Endothelial cell of umbilical vein (primary cell): Measurements from ENCODE around the gene GALNT9. TPM values are rescaled to one million over a fixed set of nuclear protein-coding genes. Genes with fewer than 3 reads are reported as not detected.

Experiments
- BruUV-seq: library from RNA; stranded (reverse); fragments of 400-500 nt; replicated peaks from 2 replicates; lab custom pipeline; 2021; lab: Mats Ljungman, UMichigan
- CTCF ChIA-PET: fragments of 300-600, 350-600 bp; sonication (Branson Sonifier 250); formaldehyde crosslinking; loops from one replicate; lab custom pipeline; 2021; ENCODE audit warnings: antibody characterized with exemption, inconsistent platforms; lab: Charles Lee
- POLR2A ChIA-PET: fragments of 300-600, 350-600 bp; sonication (Branson Sonifier 250); formaldehyde crosslinking; loops from one replicate; lab custom pipeline; 2021; ENCODE audit warnings: antibody characterized with exemption, inconsistent platforms; lab: Charles Lee
- DNase-seq: peaks from one replicate; pipeline ENCODE4 v3.0.0-alpha.2; 2011; ENCODE audit warnings: low read depth, low spot score
- FAIRE-seq: peaks from 2 replicates; lab custom pipeline; 2011; peaks lifted over from hg19 to GRCh38; lab: Jason Lieb, UNC
- H2AFZ ChIP-seq: 2 replicates; pipeline ENCODE4 v1.6.0; 2012; ENCODE audit warnings: low read depth, low read length, control low read depth, inconsistent platforms
- H3K27ac ChIP-seq: 2 replicates; pipeline ENCODE4 v1.5.1; 2011; ENCODE audit warnings: low read depth, mild to moderate bottlenecking, control low read depth, low read length, moderate library complexity; ENCODE audit not compliant: insufficient read depth
- H3K27me3 ChIP-seq, 2 experiments: 2 replicates each; pipeline versions ENCODE4 v1.6.0 to v1.6.1; 2011; ENCODE audit warnings: low read length in 2 of 2, mixed read lengths in 1 of 2; ENCODE audit not compliant: control insufficient read depth in 2 of 2, insufficient read depth in 2 of 2
- H3K36me3 ChIP-seq, 2 experiments: 2 replicates in 1 of 2; 3 replicates in 1 of 2; pipeline ENCODE4 v1.5.1; 2011; ENCODE audit warnings: low read length in 2 of 2, mild to moderate bottlenecking in 1 of 2, moderate library complexity in 1 of 2; ENCODE audit not compliant: control insufficient read depth in 2 of 2, insufficient read depth in 2 of 2; ENCODE audit errors: extremely low read depth in 1 of 2
- H3K4me1 ChIP-seq: 3 replicates; pipeline ENCODE4 v1.5.1; 2011; ENCODE audit warnings: mild to moderate bottlenecking, low read length; ENCODE audit not compliant: control insufficient read depth, insufficient read depth; ENCODE audit errors: extremely low read depth
- H3K4me2 ChIP-seq: 2 replicates; pipeline ENCODE4 v1.6.1; 2011; ENCODE audit warnings: low read length, control low read depth, mixed read lengths; ENCODE audit not compliant: insufficient read depth
- H3K4me3 ChIP-seq, 3 experiments: fragments of 200-600 bp in 1 of 3; sonication (generic), shearing (Covaris generic) in 1 of 3; replicated peaks in 1 of 3; 2 replicates each; pipeline ENCODE4 v1.5.1; 2011 to 2016; ENCODE audit warnings: control low read depth in 3 of 3, low read length in 3 of 3, mild to moderate bottlenecking in 2 of 3, inconsistent platforms in 1 of 3, low read depth in 1 of 3, moderate library complexity in 1 of 3; ENCODE audit not compliant: insufficient read depth in 1 of 3
- H3K79me2 ChIP-seq: 2 replicates; pipeline ENCODE4 v1.6.0; 2012; ENCODE audit warnings: low read length, inconsistent platforms; ENCODE audit not compliant: control insufficient read depth, insufficient read depth
- H3K9ac ChIP-seq: replicated peaks from 2 replicates; pipeline ENCODE3; 2011; ENCODE audit warnings: low read length, control low read depth; ENCODE audit not compliant: insufficient read depth; ENCODE audit errors: extremely low read depth
- H3K9me1 ChIP-seq: replicated peaks from 3 replicates; pipeline ENCODE4 v1.6.0; 2011; ENCODE audit warnings: mild to moderate bottlenecking, low read length; ENCODE audit not compliant: control insufficient read depth, insufficient read depth; ENCODE audit errors: extremely low read depth
- H3K9me3 ChIP-seq: replicated peaks from 2 replicates; pipeline ENCODE4 v1.5.1; 2012; ENCODE audit warnings: low read length, inconsistent platforms; ENCODE audit not compliant: control insufficient read depth, insufficient read depth
- H4K20me1 ChIP-seq: replicated peaks from 2 replicates; pipeline ENCODE3; 2011; ENCODE audit warnings: mild to moderate bottlenecking, low read length; ENCODE audit not compliant: control insufficient read depth, insufficient read depth; ENCODE audit errors: extremely low read depth
- CTCF ChIP-seq, 2 donors: IDR thresholded peaks; 1 replicate in 1 of 2; 2 replicates in 1 of 2; pipeline ENCODE4 v1.5.1; 2011; ENCODE audit warnings: low read length in 2 of 2, mild to moderate bottlenecking in 2 of 2, moderate library complexity in 2 of 2, control low read depth in 1 of 2, inconsistent platforms in 1 of 2, low read depth in 1 of 2; ENCODE audit not compliant: insufficient read depth in 1 of 2; ENCODE audit errors: extremely low read depth in 1 of 2
- EZH2 ChIP-seq: IDR thresholded peaks from 2 replicates; pipeline ENCODE4 v1.6.1; 2012; ENCODE audit warnings: borderline replicate concordance, low read depth, mild to moderate bottlenecking, moderate library complexity, low read length, inconsistent platforms; ENCODE audit not compliant: severe bottlenecking
- FOS ChIP-seq: IDR thresholded peaks from 2 replicates; pipeline ENCODE4 v1.6.1; 2011; ENCODE audit warnings: mild to moderate bottlenecking, low read length, moderate library complexity, borderline replicate concordance; ENCODE audit not compliant: insufficient read depth
- GATA2 ChIP-seq: IDR thresholded peaks from 2 replicates; pipeline ENCODE4 v1.7.0; 2011; ENCODE audit warnings: low read depth, mild to moderate bottlenecking, moderate library complexity, mixed read lengths, low read length; ENCODE audit not compliant: insufficient read length, insufficient read depth
- JUN ChIP-seq: IDR thresholded peaks from 2 replicates; pipeline ENCODE4 v1.6.1; 2011; ENCODE audit warnings: borderline replicate concordance, low read depth; ENCODE audit not compliant: insufficient read length, insufficient read depth
- MAX ChIP-seq: IDR thresholded peaks from 2 replicates; pipeline ENCODE4 v1.6.1; 2011; ENCODE audit not compliant: insufficient read depth, insufficient read length
- MYC ChIP-seq: IDR thresholded peaks from one replicate; pipeline ENCODE4 v1.6.1; 2011; ENCODE audit warnings: mild to moderate bottlenecking, low read depth, low read length
- POLR2A ChIP-seq: IDR thresholded peaks from 2 replicates; pipeline ENCODE4 v1.6.1; 2012; ENCODE audit warnings: low read depth, mild to moderate bottlenecking, control low read depth, low read length
- POLR2AphosphoS5 ChIP-seq: IDR thresholded peaks from 2 replicates; pipeline ENCODE4 v1.6.1; 2012; ENCODE audit warnings: low read depth, mild to moderate bottlenecking, control low read depth, low read length, moderate library complexity; ENCODE audit not compliant: insufficient read depth
- dilution Hi-C: fragments of 300-500 bp; cut with MboI; formaldehyde crosslinking; loops from one replicate; pipeline ENCODE4 v1.15.0; 2019; ENCODE audit warnings: low sequenced_read_pairs; ENCODE audit not compliant: extremely low pct_ligation_motif_present
- intact Hi-C: fragments of 100-400 bp; cut with micrococcal nuclease; formaldehyde crosslinking; loops from one replicate; pipeline ENCODE4 v1.10.0; 2022
- polyA plus RNA-seq, 4 experiments: library from polyadenylated mRNA; depleted of rRNA in 3 of 4; stranded (reverse) in 3 of 4; unstranded in 1 of 4; fragments of >200 nt; gene quantifications; 2 replicates each; pipeline versions ENCODE4 v1.2.1 to v1.2.3, GENCODE V29; 2011 to 2012; ENCODE audit warnings: missing spikeins in 1 of 4
- total RNA-seq: library from RNA; stranded (reverse); gene quantifications from 2 replicates; pipeline ENCODE4 v1.2.3, GENCODE V29; 2021

The GALNT9 gene
- total and polyA plus RNA-seq, 2 donors (not counting 3 experiments of a cell fraction or from before 2014, with no cell fraction given) = 0.14 to 0.73 TPM

GRCh38 chr12:132185705-132186104, 143.7 kb downstream of the GALNT9 start:
- no peaks in the 10 kb centered on the region for H3K9me1 ChIP-seq
- H3K4me1 ChIP-seq = peaks cover 8% of the 10 kb centered on the region
- H3K4me2 ChIP-seq = no peak overlapping the region
- POLR2A ChIA-PET = no interaction called here
- intact Hi-C loops = no loop called here
- H3K9me3 ChIP-seq = no peaks in the 10 kb centered on the region
- CTCF ChIA-PET = interaction anchor here (1.3 kb wide), 1 partner anchor 32 kb away, joined by 5 read pairs; no protein-coding TSS in a partner anchor
- H4K20me1 ChIP-seq = no peaks in the 10 kb centered on the region
- no peak overlapping the region for H3K27ac ChIP-seq
- no peak overlapping the region for H2AFZ ChIP-seq
- BruUV-seq = no TSS peak
- dilution Hi-C loops = no loop called here
- no peak overlapping the region for H3K9ac ChIP-seq
- H3K27me3 ChIP-seq = peaks cover 0 to 5% of the 10 kb centered on the region in 2 experiments
- no peak for TF ChIP-seq FOS
- TF ChIP-seq JUN = no peak
- TF ChIP-seq MYC = no peak
- TF ChIP-seq EZH2 = no peak
- TF ChIP-seq GATA2 = no peak
- TF ChIP-seq MAX = no peak
- no peak for TF ChIP-seq POLR2AphosphoS5
- no peak for TF ChIP-seq POLR2A
- TF ChIP-seq CTCF (IDR thresholded peaks at IDR 0.05; ENCODE audit: extremely low read depth in 1 of 2, insufficient read depth in 1 of 2, low read depth in 1 of 2, low read length in 2 of 2) = no peak
- no peak overlapping the region for H3K4me3 ChIP-seq
- DNase-seq (no peak), FAIRE-seq (no peak)
- H3K79me2 ChIP-seq = no peaks in the 10 kb centered on the region
- H3K36me3 ChIP-seq = no peaks in the 10 kb centered on the region
